Mammary epithelial cell (primary cell): ENCODE results near the gene RAPGEF2.

Experiments used
- CTCF ChIP-seq, 2 donors: IDR thresholded peaks in 1 of 2; conservative IDR thresholded peaks in 1 of 2; 2 replicates each; pipeline ENCODE4 v1.5.1; 2011 to 2012; ENCODE audit warnings: inconsistent platforms in 2 of 2, low read length in 2 of 2, mild to moderate bottlenecking in 2 of 2, control low read depth in 1 of 2, low read depth in 1 of 2; ENCODE audit not compliant: insufficient read depth in 1 of 2; ENCODE audit errors: extremely low read depth in 1 of 2
- EZH2 ChIP-seq: IDR thresholded peaks from 2 replicates; pipeline ENCODE4 v1.6.1; 2012; ENCODE audit warnings: low read length, inconsistent platforms, borderline replicate concordance

- TF ChIP-seq CTCF (conservative IDR thresholded peaks at IDR 0.05 in 1 of 2, IDR thresholded peaks at IDR 0.05 in 1 of 2; ENCODE audit: extremely low read depth in 1 of 2, insufficient read depth in 1 of 2, low read depth in 1 of 2, low read length in 2 of 2) (no peak), EZH2 (no peak)
These were observed 283.7 kb downstream of the RAPGEF2 start for GRCh38 chr4:159386620-159387019.
